Sigmoid colon (tissue), 4 donors: ENCODE data around the gene HAS3.

Source experiments
- EP300 ChIP-seq, 4 donors: sonication (generic); formaldehyde crosslinking; IDR thresholded peaks; one replicate each; pipeline ENCODE4 v1.6.1; 2017; ENCODE audit warnings: antibody characterized with exemption in 4 of 4
- POLR2A ChIP-seq, 2 donors: fragments of 450-650 bp; IDR thresholded peaks; one replicate each; pipeline ENCODE4 v1.6.1; 2016; ENCODE audit warnings: antibody characterized with exemption in 2 of 2, mild to moderate bottlenecking in 2 of 2, moderate library complexity in 2 of 2
- POLR2AphosphoS5 ChIP-seq, 4 donors: sonication (generic); formaldehyde crosslinking; IDR thresholded peaks; one replicate each; pipeline ENCODE4 v1.6.1; 2017; ENCODE audit warnings: antibody characterized with exemption in 4 of 4
- TF ChIP-seq, protein P1 (sequence below), 4 experiments: fragments of 450-650 bp in 3 of 4; fragments of 200-600 bp in 1 of 4; IDR thresholded peaks; one replicate each; pipeline ENCODE4 v1.5.1; 2016 to 2019; ENCODE audit warnings: antibody characterized with exemption in 4 of 4, mild to moderate bottlenecking in 3 of 4, moderate library complexity in 2 of 4

DNA sequence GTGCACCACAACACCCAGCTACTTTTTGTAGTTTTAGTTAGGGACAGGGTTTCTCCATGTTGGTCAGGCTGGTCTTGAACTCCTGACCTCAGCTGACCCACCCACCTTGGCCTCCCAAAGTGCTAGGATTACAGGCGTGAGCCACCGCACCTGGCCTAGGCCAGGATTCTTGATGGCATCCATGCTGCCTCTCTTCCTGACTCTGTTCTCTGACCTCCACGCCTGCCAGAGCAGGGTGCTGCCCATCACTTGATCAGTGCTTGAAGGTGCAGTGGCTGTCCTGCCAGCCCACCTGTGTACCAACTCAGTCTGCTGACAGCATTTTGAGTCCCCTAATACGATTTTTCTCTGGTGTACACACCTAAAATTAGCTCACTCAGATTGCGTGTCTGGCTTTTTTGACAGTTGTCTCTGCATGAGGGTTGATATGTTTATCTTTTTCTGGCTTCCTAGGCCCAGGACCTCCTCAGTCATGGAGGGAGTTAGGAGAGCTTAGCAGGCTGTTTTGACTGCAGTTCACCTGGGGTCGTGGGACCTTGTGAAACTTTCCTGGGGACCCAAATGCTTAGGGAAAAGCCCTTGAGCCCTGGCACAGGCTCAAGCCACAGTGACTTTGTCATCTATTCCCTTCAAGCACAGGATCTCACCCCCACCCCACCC is 5.9 kb downstream of the HAS3 start:
- TF ChIP-seq, protein P1, sequence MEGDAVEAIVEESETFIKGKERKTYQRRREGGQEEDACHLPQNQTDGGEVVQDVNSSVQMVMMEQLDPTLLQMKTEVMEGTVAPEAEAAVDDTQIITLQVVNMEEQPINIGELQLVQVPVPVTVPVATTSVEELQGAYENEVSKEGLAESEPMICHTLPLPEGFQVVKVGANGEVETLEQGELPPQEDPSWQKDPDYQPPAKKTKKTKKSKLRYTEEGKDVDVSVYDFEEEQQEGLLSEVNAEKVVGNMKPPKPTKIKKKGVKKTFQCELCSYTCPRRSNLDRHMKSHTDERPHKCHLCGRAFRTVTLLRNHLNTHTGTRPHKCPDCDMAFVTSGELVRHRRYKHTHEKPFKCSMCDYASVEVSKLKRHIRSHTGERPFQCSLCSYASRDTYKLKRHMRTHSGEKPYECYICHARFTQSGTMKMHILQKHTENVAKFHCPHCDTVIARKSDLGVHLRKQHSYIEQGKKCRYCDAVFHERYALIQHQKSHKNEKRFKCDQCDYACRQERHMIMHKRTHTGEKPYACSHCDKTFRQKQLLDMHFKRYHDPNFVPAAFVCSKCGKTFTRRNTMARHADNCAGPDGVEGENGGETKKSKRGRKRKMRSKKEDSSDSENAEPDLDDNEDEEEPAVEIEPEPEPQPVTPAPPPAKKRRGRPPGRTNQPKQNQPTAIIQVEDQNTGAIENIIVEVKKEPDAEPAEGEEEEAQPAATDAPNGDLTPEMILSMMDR (IDR thresholded peaks at IDR 0.05) = no peak
- TF ChIP-seq POLR2A (IDR thresholded peaks at IDR 0.05) (no peak), POLR2AphosphoS5 (IDR thresholded peaks at IDR 0.05) (no peak), EP300 (IDR thresholded peaks at IDR 0.05) (no peak)
